Measurements from ENCODE around the gene AHNAK. TPM values are rescaled to one million over a fixed set of nuclear protein-coding genes. Genes with fewer than 3 reads are reported as not detected.

The AHNAK gene
- total RNA-seq, 4 donors from 2014 or later, result 1,348 to 2,181 (median 1,745) TPM

GRCh38 chr11:62548545-62549335 lies 2.1 kb upstream of the AHNAK start:
- no peaks in the 10 kb centered on the region for H3K36me3 ChIP-seq
- 37 to 51% methylated on average over 5 to 12 of the region's 17 CpGs for WGBS, 2 donors (ENCODE audit: low coverage in 1 of 2)
- H3K4me3 ChIP-seq, result no peak overlapping the region
- no peaks in the 10 kb centered on the region for H3K9me3 ChIP-seq
- H3K4me1 ChIP-seq, result peaks cover 5 to 74% (median 40%) of the 10 kb centered on the region in 3 donors
- no peaks in the 10 kb centered on the region for H3K27me3 ChIP-seq
- TF ChIP-seq POLR2A (IDR thresholded peaks at IDR 0.05), result no peak
- no peak for TF ChIP-seq POLR2AphosphoS5 (IDR thresholded peaks at IDR 0.05)
- no peak for TF ChIP-seq CTCF (IDR thresholded peaks at IDR 0.05)
- no peak for TF ChIP-seq EP300 (IDR thresholded peaks at IDR 0.05)
- ATAC-seq, result no peak
- H3K27ac ChIP-seq, result peak overlapping the region in 3 of 4 donors; percentile 94 to 100 (median 99)

- no peak for ATAC-seq
- TF ChIP-seq EP300 (IDR thresholded peaks at IDR 0.05) (no peak), POLR2AphosphoS5 (IDR thresholded peaks at IDR 0.05) (peak; percentile 71), POLR2A (IDR thresholded peaks at IDR 0.05) (peak; percentile 28 to 45), CTCF (IDR thresholded peaks at IDR 0.05) (no peak)
- H3K4me3 ChIP-seq, result peak overlapping the region; percentile 81 to 85
- no peaks in the 10 kb centered on the region for H3K27me3 ChIP-seq
- WGBS, 2 donors (ENCODE audit: low coverage in 1 of 2), result 23 to 38% methylated on average over 4 to 6 of the region's 8 CpGs
- no peaks in the 10 kb centered on the region for H3K9me3 ChIP-seq
- H3K4me1 ChIP-seq, result peaks cover 3 to 73% (median 36%) of the 10 kb centered on the region in 3 donors
- H3K27ac ChIP-seq, result peak overlapping the region; percentile 94 to 100 (median 96)
- no peaks in the 10 kb centered on the region for H3K36me3 ChIP-seq
Observed at GRCh38 chr11:62547691-62548281, 1.2 kb upstream of the AHNAK start.

- peaks cover 3 to 73% (median 33%) of the 10 kb centered on the region in 3 donors for H3K4me1 ChIP-seq
- no peak for ATAC-seq
Observed at GRCh38 chr11:62546929-62547625, 471 bp upstream of the AHNAK start.

More at GRCh38 chr11:62546929-62547625, 471 bp upstream of the AHNAK start:
- WGBS, 2 donors (ENCODE audit: low coverage in 1 of 2), result 0% methylated on average over 3 to 6 of the region's 40 CpGs
- no peaks in the 10 kb centered on the region for H3K36me3 ChIP-seq
- H3K27ac ChIP-seq, result peak overlapping the region; percentile 94 to 100 (median 96)
- no peaks in the 10 kb centered on the region for H3K27me3 ChIP-seq
- TF ChIP-seq POLR2A (IDR thresholded peaks at IDR 0.05) (no peak), POLR2AphosphoS5 (IDR thresholded peaks at IDR 0.05) (no peak), CTCF (IDR thresholded peaks at IDR 0.05) (no peak), EP300 (IDR thresholded peaks at IDR 0.05) (no peak)
- H3K9me3 ChIP-seq, result no peaks in the 10 kb centered on the region
- H3K4me3 ChIP-seq, result peak overlapping the region; percentile 81 to 85

Measured in gastroesophageal sphincter (tissue), 4 donors.